HL-60 (cell line): Measurements from ENCODE around the gene SFXN3.

Experiments used
- CTCF ChIP-seq: IDR thresholded peaks from one replicate; pipeline ENCODE4 v1.5.1; 2011; ENCODE audit warnings: low read length, control low read depth, inconsistent platforms; ENCODE audit not compliant: insufficient read depth
- POLR2AphosphoS5 ChIP-seq: IDR thresholded peaks from 2 replicates; pipeline ENCODE4 v1.6.1; 2012; ENCODE audit warnings: low read depth
- TF ChIP-seq, protein P1 (sequence below): IDR thresholded peaks from 2 replicates; pipeline ENCODE4 v1.6.1; 2012; ENCODE audit warnings: low read depth; ENCODE audit not compliant: insufficient replicate concordance

- TF ChIP-seq CTCF = peak; percentile 99
- TF ChIP-seq POLR2AphosphoS5 = no peak
- TF ChIP-seq, protein P1, sequence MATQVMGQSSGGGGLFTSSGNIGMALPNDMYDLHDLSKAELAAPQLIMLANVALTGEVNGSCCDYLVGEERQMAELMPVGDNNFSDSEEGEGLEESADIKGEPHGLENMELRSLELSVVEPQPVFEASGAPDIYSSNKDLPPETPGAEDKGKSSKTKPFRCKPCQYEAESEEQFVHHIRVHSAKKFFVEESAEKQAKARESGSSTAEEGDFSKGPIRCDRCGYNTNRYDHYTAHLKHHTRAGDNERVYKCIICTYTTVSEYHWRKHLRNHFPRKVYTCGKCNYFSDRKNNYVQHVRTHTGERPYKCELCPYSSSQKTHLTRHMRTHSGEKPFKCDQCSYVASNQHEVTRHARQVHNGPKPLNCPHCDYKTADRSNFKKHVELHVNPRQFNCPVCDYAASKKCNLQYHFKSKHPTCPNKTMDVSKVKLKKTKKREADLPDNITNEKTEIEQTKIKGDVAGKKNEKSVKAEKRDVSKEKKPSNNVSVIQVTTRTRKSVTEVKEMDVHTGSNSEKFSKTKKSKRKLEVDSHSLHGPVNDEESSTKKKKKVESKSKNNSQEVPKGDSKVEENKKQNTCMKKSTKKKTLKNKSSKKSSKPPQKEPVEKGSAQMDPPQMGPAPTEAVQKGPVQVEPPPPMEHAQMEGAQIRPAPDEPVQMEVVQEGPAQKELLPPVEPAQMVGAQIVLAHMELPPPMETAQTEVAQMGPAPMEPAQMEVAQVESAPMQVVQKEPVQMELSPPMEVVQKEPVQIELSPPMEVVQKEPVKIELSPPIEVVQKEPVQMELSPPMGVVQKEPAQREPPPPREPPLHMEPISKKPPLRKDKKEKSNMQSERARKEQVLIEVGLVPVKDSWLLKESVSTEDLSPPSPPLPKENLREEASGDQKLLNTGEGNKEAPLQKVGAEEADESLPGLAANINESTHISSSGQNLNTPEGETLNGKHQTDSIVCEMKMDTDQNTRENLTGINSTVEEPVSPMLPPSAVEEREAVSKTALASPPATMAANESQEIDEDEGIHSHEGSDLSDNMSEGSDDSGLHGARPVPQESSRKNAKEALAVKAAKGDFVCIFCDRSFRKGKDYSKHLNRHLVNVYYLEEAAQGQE = no peak
Measured at GRCh38 chr10:101014230-101014884, 16.7 kb upstream of the SFXN3 start.
